ENCODE results near the gene ZNF284.

The ZNF284 gene

GRCh38 chr19:44061038-44061437 lies 10.9 kb upstream of the ZNF284 start:
- H3K4me2 ChIP-seq (ENCODE audit: low read length) = no peak overlapping the region
- H3K36me3 ChIP-seq (ENCODE audit: insufficient read depth, low read length) = peaks cover 51% of the 10 kb centered on the region
- peaks cover 5% of the 10 kb centered on the region for H3K9me3 ChIP-seq (replicated peaks; ENCODE audit: low read length)
- H3K4me1 ChIP-seq (ENCODE audit: control insufficient read depth, insufficient read depth, low read length) = no peaks in the 10 kb centered on the region
- no peak overlapping the region for H3K9ac ChIP-seq (ENCODE audit: low read depth, low read length)
- no peaks in the 10 kb centered on the region for H3K27me3 ChIP-seq (ENCODE audit: control insufficient read depth, insufficient read depth, low read length)
- no peak overlapping the region for H3K4me3 ChIP-seq (ENCODE audit: low read length)

- no peak overlapping the region for H3K4me3 ChIP-seq (ENCODE audit: low read length)
- no peaks in the 10 kb centered on the region for H3K27me3 ChIP-seq (ENCODE audit: control insufficient read depth, insufficient read depth, low read length)
- no peak overlapping the region for H3K9ac ChIP-seq (ENCODE audit: low read depth, low read length)
- peaks cover 18% of the 10 kb centered on the region for H3K9me3 ChIP-seq (replicated peaks; ENCODE audit: low read length)
- peaks cover 1% of the 10 kb centered on the region for H3K4me1 ChIP-seq (ENCODE audit: control insufficient read depth, insufficient read depth, low read length)
- peaks cover 54% of the 10 kb centered on the region for H3K36me3 ChIP-seq (ENCODE audit: insufficient read depth, low read length)
- H3K4me2 ChIP-seq (ENCODE audit: low read length) = no peak overlapping the region
Observed at GRCh38 chr19:44066305-44066704, 5.7 kb upstream of the ZNF284 start.

- Histone ChIP-seq H3K4me2 (ENCODE audit: low read length) (no peak overlapping the region), H3K9ac (ENCODE audit: low read depth, low read length) (no peak overlapping the region), H3K36me3 (ENCODE audit: insufficient read depth, low read length) (peaks cover 29% of the 10 kb centered on the region), H3K4me1 (ENCODE audit: control insufficient read depth, insufficient read depth, low read length) (peaks cover 10% of the 10 kb centered on the region), H3K9me3 (replicated peaks; ENCODE audit: low read length) (peaks cover 18% of the 10 kb centered on the region), H3K27me3 (ENCODE audit: control insufficient read depth, insufficient read depth, low read length) (no peaks in the 10 kb centered on the region), H3K4me3 (ENCODE audit: low read length) (no peak overlapping the region)
Observed at GRCh38 chr19:44069415-44069814, 2.5 kb upstream of the ZNF284 start.

- no peaks in the 10 kb centered on the region for H3K9me3 ChIP-seq (replicated peaks; ENCODE audit: low read length)
- no peaks in the 10 kb centered on the region for H3K27me3 ChIP-seq (ENCODE audit: control insufficient read depth, insufficient read depth, low read length)
- peak overlapping the region; percentile 71 for H3K9ac ChIP-seq (ENCODE audit: low read depth, low read length)
- peak overlapping the region; percentile 89 for H3K4me2 ChIP-seq (ENCODE audit: low read length)
- H3K4me3 ChIP-seq (ENCODE audit: low read length) = peak overlapping the region; percentile 80
- peaks cover 10% of the 10 kb centered on the region for H3K4me1 ChIP-seq (ENCODE audit: control insufficient read depth, insufficient read depth, low read length)
- peaks cover 5% of the 10 kb centered on the region for H3K36me3 ChIP-seq (ENCODE audit: insufficient read depth, low read length)
Observed at GRCh38 chr19:44072543-44073401, 813 bp downstream of the ZNF284 start.

- Histone ChIP-seq H3K9me3 (replicated peaks; ENCODE audit: low read length) (no peaks in the 10 kb centered on the region), H3K9ac (ENCODE audit: low read depth, low read length) (no peak overlapping the region), H3K36me3 (ENCODE audit: insufficient read depth, low read length) (peaks cover 12% of the 10 kb centered on the region), H3K4me2 (ENCODE audit: low read length) (no peak overlapping the region), H3K4me1 (ENCODE audit: control insufficient read depth, insufficient read depth, low read length) (peaks cover 8% of the 10 kb centered on the region), H3K27me3 (ENCODE audit: control insufficient read depth, insufficient read depth, low read length) (no peaks in the 10 kb centered on the region), H3K4me3 (ENCODE audit: low read length) (no peak overlapping the region)
Observed at GRCh38 chr19:44076325-44076724, 4.4 kb downstream of the ZNF284 start.

- Histone ChIP-seq H3K36me3 (ENCODE audit: insufficient read depth, low read length) (peaks cover 4% of the 10 kb centered on the region), H3K9me3 (replicated peaks; ENCODE audit: low read length) (no peaks in the 10 kb centered on the region), H3K9ac (ENCODE audit: low read depth, low read length) (no peak overlapping the region), H3K4me3 (ENCODE audit: low read length) (no peak overlapping the region), H3K4me2 (ENCODE audit: low read length) (no peak overlapping the region), H3K27me3 (ENCODE audit: control insufficient read depth, insufficient read depth, low read length) (no peaks in the 10 kb centered on the region), H3K4me1 (ENCODE audit: control insufficient read depth, insufficient read depth, low read length) (no peaks in the 10 kb centered on the region)
Observed at GRCh38 chr19:44092108-44092507, 20.1 kb downstream of the ZNF284 start.

- Histone ChIP-seq H3K27me3 (ENCODE audit: control insufficient read depth, insufficient read depth, low read length) (no peaks in the 10 kb centered on the region), H3K36me3 (ENCODE audit: insufficient read depth, low read length) (peaks cover 18% of the 10 kb centered on the region), H3K4me3 (ENCODE audit: low read length) (peak within 1 kb of the TSS; percentile 73), H3K9me3 (replicated peaks; ENCODE audit: low read length) (no peaks in the 10 kb centered on the region), H3K4me2 (ENCODE audit: low read length) (peak within 1 kb of the TSS; percentile 77), H3K4me1 (ENCODE audit: control insufficient read depth, insufficient read depth, low read length) (no peaks in the 10 kb centered on the region), H3K9ac (ENCODE audit: low read depth, low read length) (peak within 1 kb of the TSS; percentile 93)
Observed at GRCh38 chr19:44093931-44094765, 22.2 kb downstream of the ZNF284 start, which contains the start of gene ZNF224. Gene ZNF224, plus strand, starts transcription at chr19:44094361. Its CDS starts 3,513 bp downstream, at chr19:44097874.

- H3K9me3 ChIP-seq (replicated peaks; ENCODE audit: low read length) = peaks cover 30% of the 10 kb centered on the region
- H3K36me3 ChIP-seq (ENCODE audit: insufficient read depth, low read length) = peaks cover 47% of the 10 kb centered on the region
Observed at GRCh38 chr19:44107751-44108150, 35.8 kb downstream of the ZNF284 start.

GRCh38 chr19:44109458-44109857 lies 37.5 kb downstream of the ZNF284 start:
- peaks cover 30% of the 10 kb centered on the region for H3K9me3 ChIP-seq (replicated peaks; ENCODE audit: low read length)
- H3K4me2 ChIP-seq (ENCODE audit: low read length) = no peak overlapping the region
- no peaks in the 10 kb centered on the region for H3K27me3 ChIP-seq (ENCODE audit: control insufficient read depth, insufficient read depth, low read length)
- peaks cover 33% of the 10 kb centered on the region for H3K36me3 ChIP-seq (ENCODE audit: insufficient read depth, low read length)
- H3K4me3 ChIP-seq (ENCODE audit: low read length) = no peak overlapping the region
- H3K4me1 ChIP-seq (ENCODE audit: control insufficient read depth, insufficient read depth, low read length) = peaks cover 7% of the 10 kb centered on the region
- no peak overlapping the region for H3K9ac ChIP-seq (ENCODE audit: low read depth, low read length)

More at GRCh38 chr19:44107751-44108150, 35.8 kb downstream of the ZNF284 start:
- Histone ChIP-seq H3K4me2 (ENCODE audit: low read length) (no peak overlapping the region), H3K4me1 (ENCODE audit: control insufficient read depth, insufficient read depth, low read length) (peaks cover 3% of the 10 kb centered on the region), H3K27me3 (ENCODE audit: control insufficient read depth, insufficient read depth, low read length) (no peaks in the 10 kb centered on the region), H3K4me3 (ENCODE audit: low read length) (no peak overlapping the region), H3K9ac (ENCODE audit: low read depth, low read length) (no peak overlapping the region)

GRCh38 chr19:44111910-44112463 lies 40.0 kb downstream of the ZNF284 start:
- peak overlapping the region; percentile 79 for H3K9ac ChIP-seq (ENCODE audit: low read depth, low read length)

GRCh38 chr19:44112802-44113137 lies 40.8 kb downstream of the ZNF284 start:
- Histone ChIP-seq H3K36me3 (ENCODE audit: insufficient read depth, low read length) (peaks cover 18% of the 10 kb centered on the region), H3K9ac (ENCODE audit: low read depth, low read length) (peak overlapping the region; percentile 79), H3K4me3 (ENCODE audit: low read length) (peak overlapping the region; percentile 88), H3K9me3 (replicated peaks; ENCODE audit: low read length) (peaks cover 10% of the 10 kb centered on the region), H3K4me1 (ENCODE audit: control insufficient read depth, insufficient read depth, low read length) (peaks cover 8% of the 10 kb centered on the region), H3K4me2 (ENCODE audit: low read length) (peak overlapping the region; percentile 81), H3K27me3 (ENCODE audit: control insufficient read depth, insufficient read depth, low read length) (no peaks in the 10 kb centered on the region)

More at GRCh38 chr19:44111910-44112463, 40.0 kb downstream of the ZNF284 start:
- Histone ChIP-seq H3K27me3 (ENCODE audit: control insufficient read depth, insufficient read depth, low read length) (no peaks in the 10 kb centered on the region), H3K4me1 (ENCODE audit: control insufficient read depth, insufficient read depth, low read length) (peaks cover 8% of the 10 kb centered on the region), H3K4me2 (ENCODE audit: low read length) (peak overlapping the region; percentile 81), H3K36me3 (ENCODE audit: insufficient read depth, low read length) (peaks cover 20% of the 10 kb centered on the region), H3K4me3 (ENCODE audit: low read length) (peak overlapping the region; percentile 88), H3K9me3 (replicated peaks; ENCODE audit: low read length) (peaks cover 18% of the 10 kb centered on the region)

Data from skeletal muscle satellite cell (primary cell).